K562 (cell line): ENCODE results near the gene NACC1.

Experiments
- ATF3 ChIP-seq, 2 experiments: fragments of 450-650 bp in 1 of 2; sonication (generic) in 1 of 2; formaldehyde crosslinking in 1 of 2; IDR thresholded peaks in 1 of 2; conservative IDR thresholded peaks in 1 of 2; 2 replicates each; pipeline versions ENCODE4 v1.6.1 to v1.8.1; 2016 to 2023; ENCODE audit warnings: mild to moderate bottlenecking in 2 of 2, moderate library complexity in 2 of 2, inconsistent platforms in 1 of 2, missing genetic modification reagents in 1 of 2
- CTCF ChIP-seq, 3 experiments: IDR thresholded peaks in 2 of 3; conservative IDR thresholded peaks in 1 of 3; 2 replicates each; pipeline ENCODE4 v1.5.1; 2011 to 2012; ENCODE audit warnings: low read length in 3 of 3, mild to moderate bottlenecking in 3 of 3, control low read depth in 2 of 3, improper control_type of control experiment in 1 of 3, inconsistent platforms in 1 of 3, low read depth in 1 of 3, mixed read lengths in 1 of 3, moderate library complexity in 1 of 3; ENCODE audit not compliant: insufficient read depth in 2 of 3
- NFRKB ChIP-seq: fragments of 450-650 bp; IDR thresholded peaks from 2 replicates; pipeline ENCODE4 v1.6.1; 2016; ENCODE audit warnings: low read depth
- NUFIP1 ChIP-seq: fragments of 450-650 bp; IDR thresholded peaks from 2 replicates; pipeline ENCODE4 v1.6.1; 2018; ENCODE audit not compliant: partially characterized antibody
- PHF21A ChIP-seq: fragments of 450-650 bp; IDR thresholded peaks from 2 replicates; pipeline ENCODE4 v1.6.1; 2017; ENCODE audit warnings: low read depth, borderline replicate concordance
- POLR2AphosphoS5 ChIP-seq: IDR thresholded peaks from 2 replicates; pipeline ENCODE4 v1.6.1; 2011; ENCODE audit warnings: mild to moderate bottlenecking, low read depth, low read length, moderate library complexity; ENCODE audit not compliant: control insufficient read depth, insufficient read depth
- SPI1 ChIP-seq: IDR thresholded peaks from 2 replicates; pipeline ENCODE4 v1.6.1; 2011; ENCODE audit warnings: low read depth, low read length, control low read depth, borderline replicate concordance
- ZNF121 ChIP-seq: sonication (generic); formaldehyde crosslinking; conservative IDR thresholded peaks from 2 replicates; pipeline ENCODE4 v1.8.0; 2022; ENCODE audit warnings: missing genetic modification reagents
- ZNF354B ChIP-seq: fragments of 250-450 bp; sonication (Bioruptor Pico); IDR thresholded peaks from 2 replicates; pipeline ENCODE4 v1.4.0; 2020

- TF ChIP-seq SPI1 (no peak), ZNF121 (CRISPR knock-in tag) (no peak), NFRKB (no peak), ATF3 (IDR thresholded peaks at IDR 0.05) (no peak), ATF3 (CRISPR knock-in tag; conservative IDR thresholded peaks at IDR 0.05) (no peak), CTCF (IDR thresholded peaks at IDR 0.05 in 2 of 3, conservative IDR thresholded peaks at IDR 0.05 in 1 of 3; ENCODE audit: insufficient read depth in 2 of 3, low read depth in 1 of 3, low read length in 3 of 3) (no peak), NUFIP1 (no peak), ZNF354B (CRISPR knock-in tag) (no peak), POLR2AphosphoS5 (no peak), PHF21A (no peak)
Observed at GRCh38 chr19:13073263-13073662, 44.8 kb upstream of the NACC1 start.
